ENCODE data around the gene NUFIP1. TPM values are rescaled to one million over a fixed set of nuclear protein-coding genes. Genes with fewer than 3 reads are reported as not detected.

Gene NUFIP1
- total and polyA plus RNA-seq, 4 donors = 0.92 to 2.0 (median 1.7) TPM

DNA sequence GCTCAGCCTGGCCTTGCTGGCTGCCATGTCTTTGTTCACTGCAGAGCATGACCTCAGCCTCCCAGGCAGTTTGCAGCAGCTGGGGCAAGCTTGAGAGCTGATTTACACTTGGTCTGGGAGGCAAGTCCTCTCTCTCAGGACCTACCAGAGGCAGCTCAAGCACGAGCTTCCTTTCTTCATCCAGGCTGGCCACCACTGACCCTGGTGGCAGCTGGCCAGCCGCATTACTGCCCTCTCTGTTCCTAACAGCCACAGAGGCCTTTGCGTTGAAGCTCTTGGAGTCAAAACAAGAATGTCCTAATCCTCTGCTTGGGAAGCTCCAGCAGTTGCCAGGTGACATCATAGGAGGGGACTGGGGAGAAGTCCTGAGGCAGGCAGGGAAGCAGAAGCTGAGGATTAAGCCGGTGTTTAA lies 85.7 kb downstream of the NUFIP1 start:
- no peak for DNase-seq (ENCODE audit: low spot score)
- H3K27me3 ChIP-seq (ENCODE audit: control insufficient read depth in 4 of 4, insufficient read depth in 4 of 4, low read length in 3 of 4) = peaks cover 0 to 3% (median 0%) of the 10 kb centered on the region in 4 donors
- H3K9me3 ChIP-seq (ENCODE audit: control insufficient read depth in 4 of 4, low read length in 3 of 4) = no peaks in the 10 kb centered on the region
- WGBS = 71% methylated on average over 4 of the region's 4 CpGs
- no peak overlapping the region for H3K9ac ChIP-seq (ENCODE audit: low read depth in 1 of 2, low read length in 2 of 2)
- no peaks in the 10 kb centered on the region for H3K36me3 ChIP-seq (ENCODE audit: control insufficient read depth in 4 of 4, insufficient read depth in 3 of 4, low read depth in 1 of 4, low read length in 3 of 4)
- H3K4me3 ChIP-seq (ENCODE audit: low read depth in 1 of 3, low read length in 3 of 3) = no peak overlapping the region
- TF ChIP-seq HNF4A (conservative IDR thresholded peaks at IDR 0.05) (no peak), JUND (IDR thresholded peaks at IDR 0.05) (no peak), HNF4G (IDR thresholded peaks at IDR 0.05) (no peak), YY1 (IDR thresholded peaks at IDR 0.05) (no peak), GABPA (IDR thresholded peaks at IDR 0.05 in 1 of 2, conservative IDR thresholded peaks at IDR 0.05 in 1 of 2) (no peak), FOXA1 (IDR thresholded peaks at IDR 0.05) (no peak), SP1 (IDR thresholded peaks at IDR 0.05) (no peak), NR2F2 (IDR thresholded peaks at IDR 0.05) (peak; percentile 90), TAF1 (conservative IDR thresholded peaks at IDR 0.05) (no peak), RXRA (IDR thresholded peaks at IDR 0.05) (peak in 1 of 2 donors; percentile 22), EGR1 (IDR thresholded peaks at IDR 0.05; ENCODE audit: low read depth in 2 of 2) (no peak), FOXA2 (IDR thresholded peaks at IDR 0.05) (no peak), RAD21 (IDR thresholded peaks at IDR 0.05) (peak in 1 of 2 donors; percentile 43)
- TF ChIP-seq, protein P1, sequence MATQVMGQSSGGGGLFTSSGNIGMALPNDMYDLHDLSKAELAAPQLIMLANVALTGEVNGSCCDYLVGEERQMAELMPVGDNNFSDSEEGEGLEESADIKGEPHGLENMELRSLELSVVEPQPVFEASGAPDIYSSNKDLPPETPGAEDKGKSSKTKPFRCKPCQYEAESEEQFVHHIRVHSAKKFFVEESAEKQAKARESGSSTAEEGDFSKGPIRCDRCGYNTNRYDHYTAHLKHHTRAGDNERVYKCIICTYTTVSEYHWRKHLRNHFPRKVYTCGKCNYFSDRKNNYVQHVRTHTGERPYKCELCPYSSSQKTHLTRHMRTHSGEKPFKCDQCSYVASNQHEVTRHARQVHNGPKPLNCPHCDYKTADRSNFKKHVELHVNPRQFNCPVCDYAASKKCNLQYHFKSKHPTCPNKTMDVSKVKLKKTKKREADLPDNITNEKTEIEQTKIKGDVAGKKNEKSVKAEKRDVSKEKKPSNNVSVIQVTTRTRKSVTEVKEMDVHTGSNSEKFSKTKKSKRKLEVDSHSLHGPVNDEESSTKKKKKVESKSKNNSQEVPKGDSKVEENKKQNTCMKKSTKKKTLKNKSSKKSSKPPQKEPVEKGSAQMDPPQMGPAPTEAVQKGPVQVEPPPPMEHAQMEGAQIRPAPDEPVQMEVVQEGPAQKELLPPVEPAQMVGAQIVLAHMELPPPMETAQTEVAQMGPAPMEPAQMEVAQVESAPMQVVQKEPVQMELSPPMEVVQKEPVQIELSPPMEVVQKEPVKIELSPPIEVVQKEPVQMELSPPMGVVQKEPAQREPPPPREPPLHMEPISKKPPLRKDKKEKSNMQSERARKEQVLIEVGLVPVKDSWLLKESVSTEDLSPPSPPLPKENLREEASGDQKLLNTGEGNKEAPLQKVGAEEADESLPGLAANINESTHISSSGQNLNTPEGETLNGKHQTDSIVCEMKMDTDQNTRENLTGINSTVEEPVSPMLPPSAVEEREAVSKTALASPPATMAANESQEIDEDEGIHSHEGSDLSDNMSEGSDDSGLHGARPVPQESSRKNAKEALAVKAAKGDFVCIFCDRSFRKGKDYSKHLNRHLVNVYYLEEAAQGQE (IDR thresholded peaks at IDR 0.05) = no peak
- TF ChIP-seq, protein P2, sequence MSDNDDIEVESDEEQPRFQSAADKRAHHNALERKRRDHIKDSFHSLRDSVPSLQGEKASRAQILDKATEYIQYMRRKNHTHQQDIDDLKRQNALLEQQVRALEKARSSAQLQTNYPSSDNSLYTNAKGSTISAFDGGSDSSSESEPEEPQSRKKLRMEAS (IDR thresholded peaks at IDR 0.05) = no peak
- TF ChIP-seq, protein P3, sequence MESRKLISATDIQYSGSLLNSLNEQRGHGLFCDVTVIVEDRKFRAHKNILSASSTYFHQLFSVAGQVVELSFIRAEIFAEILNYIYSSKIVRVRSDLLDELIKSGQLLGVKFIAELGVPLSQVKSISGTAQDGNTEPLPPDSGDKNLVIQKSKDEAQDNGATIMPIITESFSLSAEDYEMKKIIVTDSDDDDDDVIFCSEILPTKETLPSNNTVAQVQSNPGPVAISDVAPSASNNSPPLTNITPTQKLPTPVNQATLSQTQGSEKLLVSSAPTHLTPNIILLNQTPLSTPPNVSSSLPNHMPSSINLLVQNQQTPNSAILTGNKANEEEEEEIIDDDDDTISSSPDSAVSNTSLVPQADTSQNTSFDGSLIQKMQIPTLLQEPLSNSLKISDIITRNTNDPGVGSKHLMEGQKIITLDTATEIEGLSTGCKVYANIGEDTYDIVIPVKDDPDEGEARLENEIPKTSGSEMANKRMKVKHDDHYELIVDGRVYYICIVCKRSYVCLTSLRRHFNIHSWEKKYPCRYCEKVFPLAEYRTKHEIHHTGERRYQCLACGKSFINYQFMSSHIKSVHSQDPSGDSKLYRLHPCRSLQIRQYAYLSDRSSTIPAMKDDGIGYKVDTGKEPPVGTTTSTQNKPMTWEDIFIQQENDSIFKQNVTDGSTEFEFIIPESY (IDR thresholded peaks at IDR 0.05) = no peak
- TF ChIP-seq, protein P4, sequence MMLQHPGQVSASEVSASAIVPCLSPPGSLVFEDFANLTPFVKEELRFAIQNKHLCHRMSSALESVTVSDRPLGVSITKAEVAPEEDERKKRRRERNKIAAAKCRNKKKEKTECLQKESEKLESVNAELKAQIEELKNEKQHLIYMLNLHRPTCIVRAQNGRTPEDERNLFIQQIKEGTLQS (IDR thresholded peaks at IDR 0.05) = no peak
- TF ChIP-seq, protein P5, sequence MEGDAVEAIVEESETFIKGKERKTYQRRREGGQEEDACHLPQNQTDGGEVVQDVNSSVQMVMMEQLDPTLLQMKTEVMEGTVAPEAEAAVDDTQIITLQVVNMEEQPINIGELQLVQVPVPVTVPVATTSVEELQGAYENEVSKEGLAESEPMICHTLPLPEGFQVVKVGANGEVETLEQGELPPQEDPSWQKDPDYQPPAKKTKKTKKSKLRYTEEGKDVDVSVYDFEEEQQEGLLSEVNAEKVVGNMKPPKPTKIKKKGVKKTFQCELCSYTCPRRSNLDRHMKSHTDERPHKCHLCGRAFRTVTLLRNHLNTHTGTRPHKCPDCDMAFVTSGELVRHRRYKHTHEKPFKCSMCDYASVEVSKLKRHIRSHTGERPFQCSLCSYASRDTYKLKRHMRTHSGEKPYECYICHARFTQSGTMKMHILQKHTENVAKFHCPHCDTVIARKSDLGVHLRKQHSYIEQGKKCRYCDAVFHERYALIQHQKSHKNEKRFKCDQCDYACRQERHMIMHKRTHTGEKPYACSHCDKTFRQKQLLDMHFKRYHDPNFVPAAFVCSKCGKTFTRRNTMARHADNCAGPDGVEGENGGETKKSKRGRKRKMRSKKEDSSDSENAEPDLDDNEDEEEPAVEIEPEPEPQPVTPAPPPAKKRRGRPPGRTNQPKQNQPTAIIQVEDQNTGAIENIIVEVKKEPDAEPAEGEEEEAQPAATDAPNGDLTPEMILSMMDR (IDR thresholded peaks at IDR 0.05; ENCODE audit: low read depth, low read length, missing input control) = no peak
- H3K4me1 ChIP-seq (ENCODE audit: control insufficient read depth in 4 of 4, insufficient read depth in 4 of 4, low read length in 3 of 4) = no peaks in the 10 kb centered on the region
- peak overlapping the region; percentile 9 to 21 for H3K27ac ChIP-seq (ENCODE audit: low read depth in 1 of 2, low read length in 2 of 2)
